GM12873 (cell line): ENCODE measurements around the gene UXS1.

Experiments
- TF ChIP-seq, protein P1 (sequence below): IDR thresholded peaks from 2 replicates; pipeline ENCODE4 v1.5.1; 2012; ENCODE audit warnings: low read depth, mild to moderate bottlenecking, moderate library complexity, low read length, control low read depth; ENCODE audit not compliant: insufficient read depth; ENCODE audit errors: missing control alignments

Gene UXS1

GRCh38 chr2:106127282-106127771 is 66.8 kb downstream of the UXS1 start:
- TF ChIP-seq, protein P1, sequence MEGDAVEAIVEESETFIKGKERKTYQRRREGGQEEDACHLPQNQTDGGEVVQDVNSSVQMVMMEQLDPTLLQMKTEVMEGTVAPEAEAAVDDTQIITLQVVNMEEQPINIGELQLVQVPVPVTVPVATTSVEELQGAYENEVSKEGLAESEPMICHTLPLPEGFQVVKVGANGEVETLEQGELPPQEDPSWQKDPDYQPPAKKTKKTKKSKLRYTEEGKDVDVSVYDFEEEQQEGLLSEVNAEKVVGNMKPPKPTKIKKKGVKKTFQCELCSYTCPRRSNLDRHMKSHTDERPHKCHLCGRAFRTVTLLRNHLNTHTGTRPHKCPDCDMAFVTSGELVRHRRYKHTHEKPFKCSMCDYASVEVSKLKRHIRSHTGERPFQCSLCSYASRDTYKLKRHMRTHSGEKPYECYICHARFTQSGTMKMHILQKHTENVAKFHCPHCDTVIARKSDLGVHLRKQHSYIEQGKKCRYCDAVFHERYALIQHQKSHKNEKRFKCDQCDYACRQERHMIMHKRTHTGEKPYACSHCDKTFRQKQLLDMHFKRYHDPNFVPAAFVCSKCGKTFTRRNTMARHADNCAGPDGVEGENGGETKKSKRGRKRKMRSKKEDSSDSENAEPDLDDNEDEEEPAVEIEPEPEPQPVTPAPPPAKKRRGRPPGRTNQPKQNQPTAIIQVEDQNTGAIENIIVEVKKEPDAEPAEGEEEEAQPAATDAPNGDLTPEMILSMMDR = no peak

DNA sequence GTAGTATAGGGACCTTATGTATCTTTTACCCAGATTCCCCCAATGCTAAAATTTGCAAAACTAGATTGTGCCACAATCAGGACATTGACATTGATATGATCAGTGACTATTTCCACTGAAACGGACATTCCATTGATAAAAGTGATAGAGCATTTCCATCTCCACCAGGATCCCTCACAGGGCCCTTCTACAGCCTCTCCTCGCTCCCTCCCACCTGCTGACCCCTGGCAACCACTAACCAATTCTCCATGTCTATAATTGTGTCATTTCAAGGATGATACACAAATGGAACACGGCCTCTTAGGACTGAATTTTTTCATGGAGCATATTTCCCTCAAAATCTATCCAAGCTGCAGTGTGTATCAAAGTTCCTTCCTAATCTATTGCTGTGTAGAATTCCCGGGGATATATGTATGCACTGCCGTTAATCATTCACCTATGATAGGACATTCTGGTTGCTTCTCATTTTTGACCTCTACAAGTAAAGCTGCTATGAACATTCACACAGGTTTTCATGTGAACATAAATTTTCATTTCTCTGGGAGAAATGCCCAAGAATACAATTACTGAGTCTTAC is 67.3 kb downstream of the UXS1 start:
- TF ChIP-seq, protein P1 = no peak

DNA sequence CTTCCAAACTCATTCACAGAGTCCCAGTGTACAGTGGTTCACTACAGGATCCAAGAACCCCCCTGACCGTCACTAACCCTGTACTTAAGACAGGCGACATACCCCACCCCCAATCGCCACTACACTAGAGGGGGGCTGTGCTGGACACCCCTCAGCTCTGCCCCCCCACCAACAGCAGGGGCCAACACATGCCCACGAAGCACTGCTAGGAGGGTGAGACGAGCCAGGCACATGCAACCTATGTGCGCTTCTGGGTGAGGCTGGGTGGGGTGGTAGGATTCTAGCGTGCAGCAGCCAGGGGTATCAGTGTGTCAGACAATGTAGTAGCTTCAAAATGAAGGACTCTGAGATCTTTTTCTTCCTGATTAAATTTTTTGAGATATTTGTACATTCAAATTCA is 67.8 kb downstream of the UXS1 start:
- TF ChIP-seq, protein P1 = no peak

DNA sequence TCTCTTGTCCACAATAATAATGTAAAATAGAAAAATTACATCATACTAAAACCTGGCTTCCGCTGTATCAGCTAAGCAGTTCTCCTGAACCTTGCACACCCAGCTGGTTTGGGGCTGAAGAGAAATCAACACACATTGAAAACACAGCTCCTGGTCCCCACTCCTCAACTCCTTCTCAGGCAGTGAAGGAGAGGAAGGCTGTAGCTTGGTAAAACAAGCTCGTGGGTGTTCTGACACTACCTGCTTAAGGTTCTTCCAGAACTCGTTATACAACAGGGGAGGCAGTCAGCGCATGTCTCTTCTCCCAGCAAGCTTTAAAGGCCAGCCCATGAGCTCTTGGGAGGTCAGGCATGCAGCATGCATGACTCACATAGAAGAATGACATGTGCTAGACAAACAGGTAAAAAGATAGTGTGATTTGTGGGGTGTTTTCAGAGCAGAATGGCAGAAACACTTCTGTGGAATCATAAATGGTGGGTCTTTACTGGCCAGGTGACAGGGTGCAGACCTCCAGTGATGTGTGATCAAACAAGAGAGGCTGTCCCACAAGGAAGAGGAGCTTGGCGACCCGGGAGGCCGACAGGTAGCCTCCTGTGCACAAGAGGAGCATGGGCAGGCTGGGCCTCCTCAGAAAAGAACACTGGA is 69.1 kb downstream of the UXS1 start:
- TF ChIP-seq, protein P1 = no peak

- TF ChIP-seq, protein P1 = no peak
Observed at GRCh38 chr2:106124106-106124756, 69.9 kb downstream of the UXS1 start.

DNA sequence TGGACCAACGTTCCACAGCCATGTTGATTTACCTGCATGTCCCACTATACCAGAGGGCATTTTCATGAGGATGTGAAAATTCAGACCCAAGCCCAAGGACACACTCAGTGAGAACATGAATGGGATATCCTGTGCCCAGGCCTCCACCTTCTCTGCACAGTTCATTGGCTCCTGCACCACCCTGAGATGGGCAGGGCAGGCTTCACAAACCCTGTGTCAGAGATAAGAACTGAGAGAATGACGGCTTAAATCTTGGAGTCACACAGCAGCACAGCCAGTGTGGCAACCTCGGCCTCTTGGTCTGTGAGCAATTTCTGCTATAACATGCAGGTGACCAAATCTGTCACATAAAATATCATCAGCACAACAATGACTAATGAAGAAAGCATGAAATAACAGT is 71.9 kb downstream of the UXS1 start:
- TF ChIP-seq, protein P1 = no peak

- TF ChIP-seq, protein P1 = no peak
Observed at GRCh38 chr2:106120432-106120831, 73.7 kb downstream of the UXS1 start.
